Measurements from ENCODE around the gene NFIA. TPM values are rescaled to one million over a fixed set of nuclear protein-coding genes. Genes with fewer than 3 reads are reported as not detected.

The NFIA gene
- total and polyA plus RNA-seq, 2 of the 13 experiments (the other 11 are each of a cell fraction or from before 2014, with no cell fraction given) = 14.7 to 28.5 TPM

DNA sequence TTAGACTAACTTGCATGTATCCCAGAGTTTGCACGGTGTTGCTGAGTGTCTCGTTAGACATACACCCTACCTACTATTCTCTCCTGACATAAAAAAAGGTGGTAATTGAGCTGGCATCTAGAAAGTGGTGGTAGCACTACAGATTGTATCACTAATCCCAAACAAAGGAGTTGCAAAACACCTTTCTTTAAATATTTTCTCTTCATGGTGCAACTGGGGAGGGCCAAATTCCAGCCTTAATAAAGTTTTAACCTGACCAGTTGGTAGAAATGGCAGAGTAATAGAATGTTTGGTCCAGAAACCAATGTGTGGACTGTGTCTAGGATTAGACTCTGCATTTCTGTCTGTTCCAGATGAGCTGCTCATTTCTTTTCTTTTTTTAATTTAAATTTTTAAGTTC, 40.0 kb downstream of the NFIA start (continued):
- TF ChIP-seq ZBTB37 (CRISPR knock-in tag; IDR thresholded peaks at IDR 0.05) = peak; percentile 67
- TF ChIP-seq MAFG (CRISPR knock-in tag; IDR thresholded peaks at IDR 0.05) = no peak
- TF ChIP-seq, protein P1, sequence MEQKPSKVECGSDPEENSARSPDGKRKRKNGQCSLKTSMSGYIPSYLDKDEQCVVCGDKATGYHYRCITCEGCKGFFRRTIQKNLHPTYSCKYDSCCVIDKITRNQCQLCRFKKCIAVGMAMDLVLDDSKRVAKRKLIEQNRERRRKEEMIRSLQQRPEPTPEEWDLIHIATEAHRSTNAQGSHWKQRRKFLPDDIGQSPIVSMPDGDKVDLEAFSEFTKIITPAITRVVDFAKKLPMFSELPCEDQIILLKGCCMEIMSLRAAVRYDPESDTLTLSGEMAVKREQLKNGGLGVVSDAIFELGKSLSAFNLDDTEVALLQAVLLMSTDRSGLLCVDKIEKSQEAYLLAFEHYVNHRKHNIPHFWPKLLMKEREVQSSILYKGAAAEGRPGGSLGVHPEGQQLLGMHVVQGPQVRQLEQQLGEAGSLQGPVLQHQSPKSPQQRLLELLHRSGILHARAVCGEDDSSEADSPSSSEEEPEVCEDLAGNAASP (CRISPR knock-in tag; IDR thresholded peaks at IDR 0.05; ENCODE audit: borderline replicate concordance) = no peak
- TF ChIP-seq, protein P2, sequence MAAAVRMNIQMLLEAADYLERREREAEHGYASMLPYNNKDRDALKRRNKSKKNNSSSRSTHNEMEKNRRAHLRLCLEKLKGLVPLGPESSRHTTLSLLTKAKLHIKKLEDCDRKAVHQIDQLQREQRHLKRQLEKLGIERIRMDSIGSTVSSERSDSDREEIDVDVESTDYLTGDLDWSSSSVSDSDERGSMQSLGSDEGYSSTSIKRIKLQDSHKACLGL (CRISPR knock-in tag; IDR thresholded peaks at IDR 0.05) = no peak
- no peak for TF ChIP-seq SNAI1 (CRISPR knock-in tag; IDR thresholded peaks at IDR 0.05; ENCODE audit: borderline replicate concordance)
- TF ChIP-seq, protein P3, sequence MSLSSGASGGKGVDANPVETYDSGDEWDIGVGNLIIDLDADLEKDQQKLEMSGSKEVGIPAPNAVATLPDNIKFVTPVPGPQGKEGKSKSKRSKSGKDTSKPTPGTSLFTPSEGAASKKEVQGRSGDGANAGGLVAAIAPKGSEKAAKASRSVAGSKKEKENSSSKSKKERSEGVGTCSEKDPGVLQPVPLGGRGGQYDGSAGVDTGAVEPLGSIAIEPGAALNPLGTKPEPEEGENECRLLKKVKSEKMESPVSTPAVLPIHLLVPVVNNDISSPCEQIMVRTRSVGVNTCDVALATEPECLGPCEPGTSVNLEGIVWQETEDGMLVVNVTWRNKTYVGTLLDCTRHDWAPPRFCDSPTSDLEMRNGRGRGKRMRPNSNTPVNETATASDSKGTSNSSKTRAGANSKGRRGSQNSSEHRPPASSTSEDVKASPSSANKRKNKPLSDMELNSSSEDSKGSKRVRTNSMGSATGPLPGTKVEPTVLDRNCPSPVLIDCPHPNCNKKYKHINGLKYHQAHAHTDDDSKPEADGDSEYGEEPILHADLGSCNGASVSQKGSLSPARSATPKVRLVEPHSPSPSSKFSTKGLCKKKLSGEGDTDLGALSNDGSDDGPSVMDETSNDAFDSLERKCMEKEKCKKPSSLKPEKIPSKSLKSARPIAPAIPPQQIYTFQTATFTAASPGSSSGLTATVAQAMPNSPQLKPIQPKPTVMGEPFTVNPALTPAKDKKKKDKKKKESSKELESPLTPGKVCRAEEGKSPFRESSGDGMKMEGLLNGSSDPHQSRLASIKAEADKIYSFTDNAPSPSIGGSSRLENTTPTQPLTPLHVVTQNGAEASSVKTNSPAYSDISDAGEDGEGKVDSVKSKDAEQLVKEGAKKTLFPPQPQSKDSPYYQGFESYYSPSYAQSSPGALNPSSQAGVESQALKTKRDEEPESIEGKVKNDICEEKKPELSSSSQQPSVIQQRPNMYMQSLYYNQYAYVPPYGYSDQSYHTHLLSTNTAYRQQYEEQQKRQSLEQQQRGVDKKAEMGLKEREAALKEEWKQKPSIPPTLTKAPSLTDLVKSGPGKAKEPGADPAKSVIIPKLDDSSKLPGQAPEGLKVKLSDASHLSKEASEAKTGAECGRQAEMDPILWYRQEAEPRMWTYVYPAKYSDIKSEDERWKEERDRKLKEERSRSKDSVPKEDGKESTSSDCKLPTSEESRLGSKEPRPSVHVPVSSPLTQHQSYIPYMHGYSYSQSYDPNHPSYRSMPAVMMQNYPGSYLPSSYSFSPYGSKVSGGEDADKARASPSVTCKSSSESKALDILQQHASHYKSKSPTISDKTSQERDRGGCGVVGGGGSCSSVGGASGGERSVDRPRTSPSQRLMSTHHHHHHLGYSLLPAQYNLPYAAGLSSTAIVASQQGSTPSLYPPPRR (CRISPR knock-in tag; IDR thresholded peaks at IDR 0.05; ENCODE audit: borderline replicate concordance) = no peak
- TF ChIP-seq ZNF687 (CRISPR knock-in tag; IDR thresholded peaks at IDR 0.05) = no peak
- TF ChIP-seq SMAD1 (CRISPR knock-in tag; IDR thresholded peaks at IDR 0.05; ENCODE audit: borderline replicate concordance, low read depth) = no peak
- TF ChIP-seq ATAD3A (CRISPR knock-in tag; IDR thresholded peaks at IDR 0.05) = no peak
- 0 out of 2 replicates have a peak, but pooled peaks have one; percentile 33 for TF ChIP-seq BCL6 (CRISPR knock-in tag; IDR thresholded peaks at IDR 0.05)
- TF ChIP-seq, protein P4, sequence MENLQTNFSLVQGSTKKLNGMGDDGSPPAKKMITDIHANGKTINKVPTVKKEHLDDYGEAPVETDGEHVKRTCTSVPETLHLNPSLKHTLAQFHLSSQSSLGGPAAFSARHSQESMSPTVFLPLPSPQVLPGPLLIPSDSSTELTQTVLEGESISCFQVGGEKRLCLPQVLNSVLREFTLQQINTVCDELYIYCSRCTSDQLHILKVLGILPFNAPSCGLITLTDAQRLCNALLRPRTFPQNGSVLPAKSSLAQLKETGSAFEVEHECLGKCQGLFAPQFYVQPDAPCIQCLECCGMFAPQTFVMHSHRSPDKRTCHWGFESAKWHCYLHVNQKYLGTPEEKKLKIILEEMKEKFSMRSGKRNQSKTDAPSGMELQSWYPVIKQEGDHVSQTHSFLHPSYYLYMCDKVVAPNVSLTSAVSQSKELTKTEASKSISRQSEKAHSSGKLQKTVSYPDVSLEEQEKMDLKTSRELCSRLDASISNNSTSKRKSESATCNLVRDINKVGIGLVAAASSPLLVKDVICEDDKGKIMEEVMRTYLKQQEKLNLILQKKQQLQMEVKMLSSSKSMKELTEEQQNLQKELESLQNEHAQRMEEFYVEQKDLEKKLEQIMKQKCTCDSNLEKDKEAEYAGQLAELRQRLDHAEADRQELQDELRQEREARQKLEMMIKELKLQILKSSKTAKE (CRISPR knock-in tag; IDR thresholded peaks at IDR 0.05; ENCODE audit: borderline replicate concordance) = no peak
- TF ChIP-seq XRCC5 (optimal IDR thresholded peaks at IDR 0.05; ENCODE audit: low read length) = no peak
- TF ChIP-seq, protein P5, sequence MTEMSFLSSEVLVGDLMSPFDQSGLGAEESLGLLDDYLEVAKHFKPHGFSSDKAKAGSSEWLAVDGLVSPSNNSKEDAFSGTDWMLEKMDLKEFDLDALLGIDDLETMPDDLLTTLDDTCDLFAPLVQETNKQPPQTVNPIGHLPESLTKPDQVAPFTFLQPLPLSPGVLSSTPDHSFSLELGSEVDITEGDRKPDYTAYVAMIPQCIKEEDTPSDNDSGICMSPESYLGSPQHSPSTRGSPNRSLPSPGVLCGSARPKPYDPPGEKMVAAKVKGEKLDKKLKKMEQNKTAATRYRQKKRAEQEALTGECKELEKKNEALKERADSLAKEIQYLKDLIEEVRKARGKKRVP (CRISPR knock-in tag; IDR thresholded peaks at IDR 0.05) = peak in 1 of 2 experiments; percentile 62; a peak in 2 of 4 replicates
